IMR-90 (cell line): ENCODE data around the gene TEPSIN.

ENCODE experiments used
- BHLHE40 ChIP-seq: fragments of 150-350 bp; IDR thresholded peaks from 2 replicates; pipeline ENCODE4 v1.6.1; 2016; ENCODE audit warnings: mild to moderate bottlenecking, low read depth, low read length
- CEBPB ChIP-seq: IDR thresholded peaks from 2 replicates; pipeline ENCODE4 v1.6.1; 2012; ENCODE audit warnings: low read depth, low read length, improper control_type of control experiment
- CHD1 ChIP-seq: IDR thresholded peaks from 2 replicates; pipeline ENCODE4 v1.6.1; 2012; ENCODE audit warnings: low read depth, low read length, improper control_type of control experiment
- CTCF ChIP-seq: conservative IDR thresholded peaks from 2 replicates; pipeline ENCODE4 v1.5.1; 2012; ENCODE audit warnings: mild to moderate bottlenecking, low read depth, low read length, improper control_type of control experiment
- FOS ChIP-seq: fragments of 150-350 bp; IDR thresholded peaks from 2 replicates; pipeline ENCODE4 v1.6.1; 2016; ENCODE audit warnings: low read depth, low read length
- MAFK ChIP-seq: IDR thresholded peaks from 2 replicates; pipeline ENCODE4 v1.6.1; 2012; ENCODE audit warnings: low read depth, low read length, improper control_type of control experiment
- MAZ ChIP-seq: IDR thresholded peaks from 2 replicates; pipeline ENCODE4 v1.6.1; 2012; ENCODE audit warnings: low read depth, mild to moderate bottlenecking, low read length, improper control_type of control experiment, moderate library complexity, borderline replicate concordance
- POLR2A ChIP-seq: IDR thresholded peaks from 2 replicates; pipeline ENCODE4 v1.6.1; 2012; ENCODE audit warnings: mild to moderate bottlenecking, low read depth, low read length
- RCOR1 ChIP-seq: IDR thresholded peaks from 2 replicates; pipeline ENCODE4 v1.6.1; 2012; ENCODE audit warnings: mild to moderate bottlenecking, low read length, improper control_type of control experiment; ENCODE audit not compliant: insufficient replicate concordance
- RFX5 ChIP-seq: IDR thresholded peaks from 2 replicates; pipeline ENCODE4 v1.8.0; 2012; ENCODE audit warnings: low read depth, mild to moderate bottlenecking, low read length, moderate library complexity
- USF2 ChIP-seq: fragments of 150-350 bp; IDR thresholded peaks from 2 replicates; pipeline ENCODE4 v1.6.1; 2017; ENCODE audit warnings: mild to moderate bottlenecking, antibody characterized with exemption, low read length, low read depth

- TF ChIP-seq POLR2A (no peak), CTCF (no peak), USF2 (no peak), MAZ (no peak), CHD1 (no peak), MAFK (peak; percentile 65), FOS (no peak), RCOR1 (no peak), RFX5 (no peak), CEBPB (no peak), BHLHE40 (no peak)
These were observed 46.5 kb upstream of the TEPSIN start for GRCh38 chr17:81285179-81285878.
